Activated naive CD4-positive, alpha-beta T cell treated with anti-CD3 and anti-CD28 coated beads for 36 hours (primary cell): ENCODE data around the gene KCTD21. TPM values are rescaled to one million over a fixed set of nuclear protein-coding genes. Genes with fewer than 3 reads are reported as not detected.
A peak's percentile ranks its signal among the peaks of the same experiment; 100 is the strongest.

Experiments used
- CTCF ChIA-PET: fragments of 350-600 bp; sonication (Branson Sonifier 250); formaldehyde crosslinking; loops from one replicate; lab custom pipeline; 2021; ENCODE audit warnings: antibody characterized with exemption; lab: Charles Lee
- DNase-seq: peaks from one replicate; pipeline ENCODE4 v3.0.0-alpha.2; 2020
- H3K27ac Mint-ChIP-seq: one replicate; pipeline ENCODE4 v1.8.0; 2021; ENCODE audit warnings: mild to moderate bottlenecking, mixed read lengths
- H3K27me3 Mint-ChIP-seq: one replicate; pipeline ENCODE4 v1.8.0; 2021; ENCODE audit warnings: low read depth, mixed read lengths
- H3K36me3 Mint-ChIP-seq: one replicate; pipeline ENCODE4 v1.8.0; 2021; ENCODE audit warnings: low read depth, mixed read lengths
- H3K4me1 Mint-ChIP-seq: one replicate; pipeline ENCODE4 v1.8.0; 2021; ENCODE audit warnings: low read depth, mixed read lengths
- H3K4me3 Mint-ChIP-seq: one replicate; pipeline ENCODE4 v1.8.0; 2021; ENCODE audit warnings: mild to moderate bottlenecking, moderate library complexity, mixed read lengths
- H3K9me3 Mint-ChIP-seq: one replicate; pipeline ENCODE4 v1.8.0; 2021; ENCODE audit warnings: mixed read lengths
- intact Hi-C: fragments of 100-400 bp; cut with micrococcal nuclease; formaldehyde crosslinking; loops from one replicate; pipeline ENCODE4 v1.15.1; 2023
- total RNA-seq, 2 experiments: library from RNA; stranded (reverse); gene quantifications; one replicate each; pipeline ENCODE4 v1.2.3, GENCODE V29; 2021

Gene KCTD21
- total RNA-seq, 2 experiments from 2014 or later: 8.6 to 10.1 TPM

DNA sequence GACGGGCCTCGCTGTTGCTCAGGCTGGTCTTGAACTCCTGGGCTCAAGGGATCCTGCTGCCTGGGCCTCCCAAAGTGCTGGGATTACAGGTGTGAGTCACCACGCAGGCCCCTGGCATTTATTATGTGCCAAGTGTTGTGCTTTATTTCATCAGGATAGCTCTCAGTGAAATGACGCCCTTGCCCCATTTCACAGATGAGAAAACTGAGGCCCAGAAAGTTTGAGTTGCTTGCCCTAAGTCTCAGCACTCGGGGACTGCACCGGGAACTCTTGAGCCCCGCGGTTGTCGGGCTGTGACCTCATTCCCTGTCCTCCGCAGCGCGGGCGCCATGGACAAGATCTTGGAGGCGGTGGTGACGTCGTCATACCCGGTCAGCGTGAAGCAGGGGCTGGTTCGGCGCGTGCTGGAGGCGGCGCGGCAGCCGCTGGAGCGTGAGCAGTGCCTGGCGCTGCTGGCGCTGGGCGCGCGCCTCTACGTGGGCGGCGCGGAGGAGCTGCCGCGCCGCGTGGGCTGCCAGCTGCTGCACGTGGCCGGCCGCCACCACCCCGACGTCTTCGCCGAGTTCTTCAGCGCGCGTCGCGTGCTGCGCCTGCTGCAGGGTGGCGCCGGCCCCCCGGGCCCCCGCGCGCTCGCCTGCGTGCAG, 7.6 kb upstream of the KCTD21 start:
- Mint-ChIP-seq H3K27ac (no peak overlapping the region), H3K4me3 (no peak overlapping the region), H3K4me1 (peaks cover 38% of the 10 kb centered on the region), H3K27me3 (no peaks in the 10 kb centered on the region), H3K36me3 (peaks cover 2% of the 10 kb centered on the region), H3K9me3 (no peaks in the 10 kb centered on the region)
- no peak for DNase-seq
- intact Hi-C loops: no loop called here
- CTCF ChIA-PET: no interaction called here

DNA sequence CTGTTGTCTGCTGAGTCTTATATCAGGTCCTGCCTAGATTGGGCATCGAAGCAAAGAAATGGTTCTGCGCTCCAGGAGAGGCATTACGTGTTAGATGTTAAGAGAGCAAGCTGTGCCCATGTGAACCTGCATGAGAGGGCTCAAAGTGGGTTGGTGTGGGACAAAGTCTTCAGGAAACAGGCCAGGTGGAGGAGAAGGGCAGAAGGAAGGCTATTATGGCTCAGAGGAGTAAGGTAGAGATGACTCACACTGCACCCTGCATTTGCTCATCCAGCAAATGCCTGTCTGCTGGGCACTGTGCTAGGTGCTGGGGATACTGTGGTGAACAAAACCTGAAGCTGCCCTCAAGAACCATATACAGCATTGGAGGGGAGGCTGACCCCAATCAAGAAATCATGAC, 6.1 kb upstream of the KCTD21 start:
- Mint-ChIP-seq H3K27me3 (no peaks in the 10 kb centered on the region), H3K4me1 (peaks cover 46% of the 10 kb centered on the region), H3K36me3 (peaks cover 2% of the 10 kb centered on the region), H3K9me3 (no peaks in the 10 kb centered on the region), H3K4me3 (no peak overlapping the region), H3K27ac (no peak overlapping the region)
- CTCF ChIA-PET: interaction anchor here (0.6 kb wide), 1 partner anchor 237 kb away, joined by 3 read pairs; no protein-coding TSS in a partner anchor
- peak; percentile 22 for DNase-seq
- intact Hi-C loops: no loop called here

- Mint-ChIP-seq H3K4me3 (no peak overlapping the region), H3K36me3 (peaks cover 2% of the 10 kb centered on the region), H3K4me1 (peaks cover 46% of the 10 kb centered on the region), H3K9me3 (no peaks in the 10 kb centered on the region), H3K27me3 (no peaks in the 10 kb centered on the region), H3K27ac (peak overlapping the region; percentile 61)
- CTCF ChIA-PET: interaction anchor here (0.6 to 0.7 kb wide), 2 partner anchors 147 to 237 kb away, joined by 3 read pairs; no protein-coding TSS in a partner anchor
- DNase-seq: no peak
- intact Hi-C loops: no loop called here
Measured at GRCh38 chr11:78193806-78194205, 5.4 kb upstream of the KCTD21 start.

DNA sequence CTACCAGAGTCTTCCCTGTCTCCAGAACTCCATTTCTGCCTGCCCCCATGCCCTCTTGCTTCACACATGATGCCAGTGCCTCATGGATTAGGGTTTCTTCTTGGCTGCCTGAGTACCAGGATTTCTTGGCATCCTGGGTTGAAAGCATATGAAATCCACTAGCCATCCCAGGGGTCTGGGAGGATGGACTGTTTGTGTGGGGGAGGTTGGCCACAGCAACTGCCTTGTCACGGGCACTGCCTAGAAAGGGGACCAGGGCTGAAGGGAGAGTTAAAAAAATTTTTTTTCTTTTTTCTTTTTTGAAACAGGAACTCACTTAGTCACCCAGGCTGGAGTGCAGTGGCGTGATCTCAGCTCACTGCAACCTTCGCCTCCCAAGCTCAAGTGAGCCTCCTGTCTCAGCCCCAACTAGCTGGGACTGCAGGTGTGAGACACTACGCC, 4.5 kb upstream of the KCTD21 start:
- CTCF ChIA-PET: no interaction called here
- Mint-ChIP-seq H3K4me3 (no peak overlapping the region), H3K36me3 (peaks cover 2% of the 10 kb centered on the region), H3K27me3 (no peaks in the 10 kb centered on the region), H3K27ac (peak overlapping the region; percentile 74), H3K4me1 (peaks cover 46% of the 10 kb centered on the region), H3K9me3 (no peaks in the 10 kb centered on the region)
- DNase-seq: peak; percentile 72
- intact Hi-C loops: no loop called here

- Mint-ChIP-seq H3K4me1 (peaks cover 51% of the 10 kb centered on the region), H3K27me3 (no peaks in the 10 kb centered on the region), H3K27ac (no peak overlapping the region), H3K4me3 (no peak overlapping the region), H3K9me3 (no peaks in the 10 kb centered on the region), H3K36me3 (peaks cover 2% of the 10 kb centered on the region)
- CTCF ChIA-PET: no interaction called here
- DNase-seq: no peak
- intact Hi-C loops: no loop called here
Measured at GRCh38 chr11:78192223-78192719, 3.8 kb upstream of the KCTD21 start.

- Mint-ChIP-seq H3K4me1 (peaks cover 62% of the 10 kb centered on the region), H3K27ac (no peak overlapping the region), H3K4me3 (no peak overlapping the region), H3K27me3 (no peaks in the 10 kb centered on the region), H3K9me3 (no peaks in the 10 kb centered on the region), H3K36me3 (peaks cover 2% of the 10 kb centered on the region)
- intact Hi-C loops: no loop called here
- no peak for DNase-seq
- CTCF ChIA-PET: no interaction called here
Measured at GRCh38 chr11:78190871-78191538, 2.6 kb upstream of the KCTD21 start.

GRCh38 chr11:78190374-78190773, 1.9 kb upstream of the KCTD21 start:
- Mint-ChIP-seq H3K4me3 (peak overlapping the region; percentile 99), H3K27ac (no peak overlapping the region), H3K36me3 (peaks cover 4% of the 10 kb centered on the region), H3K27me3 (no peaks in the 10 kb centered on the region), H3K9me3 (no peaks in the 10 kb centered on the region), H3K4me1 (peaks cover 66% of the 10 kb centered on the region)
- CTCF ChIA-PET: no interaction called here
- intact Hi-C loops: no loop called here
- DNase-seq: no peak

DNA sequence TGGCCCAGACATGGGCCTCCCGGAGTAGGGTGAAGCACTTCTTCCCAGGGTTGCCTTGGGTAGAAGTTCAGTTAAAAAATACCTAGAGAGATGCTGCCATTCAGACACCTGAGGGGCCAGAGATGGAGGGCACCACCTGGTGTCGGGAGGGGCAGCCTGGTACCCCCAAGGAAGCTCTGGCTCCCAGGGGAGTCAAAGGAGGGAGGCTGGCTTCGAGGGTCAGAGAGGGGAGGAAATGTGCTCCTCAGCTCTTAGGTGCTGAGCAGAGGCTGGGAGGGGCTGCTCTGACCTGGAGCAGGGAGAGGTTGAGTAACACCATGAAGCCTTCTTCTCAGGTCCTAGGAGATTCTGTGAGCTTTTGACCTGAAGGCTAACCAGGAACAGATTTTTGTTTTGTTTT, 1.4 kb upstream of the KCTD21 start:
- Mint-ChIP-seq H3K27me3 (no peaks in the 10 kb centered on the region), H3K4me3 (peak overlapping the region; percentile 99), H3K27ac (peak overlapping the region; percentile 73), H3K36me3 (peaks cover 4% of the 10 kb centered on the region), H3K9me3 (no peaks in the 10 kb centered on the region), H3K4me1 (peaks cover 68% of the 10 kb centered on the region)
- CTCF ChIA-PET: interaction anchor here (1.0 to 1.3 kb wide), 3 partner anchors 10 to 51 kb away, joined by 3 to 4 read pairs (median 4); partner anchors contain the start of gene ALG8
- intact Hi-C loops: loop anchor here (5.0 kb wide), 4 partner anchors 98 to 553 kb away; partner anchors contain the start of gene CLNS1A
- DNase-seq: no peak

GRCh38 chr11:78189174-78189724, 823 bp upstream of the KCTD21 start:
- DNase-seq: no peak
- Mint-ChIP-seq H3K9me3 (no peaks in the 10 kb centered on the region), H3K27me3 (no peaks in the 10 kb centered on the region), H3K4me1 (peaks cover 63% of the 10 kb centered on the region), H3K27ac (peak overlapping the region; percentile 73), H3K4me3 (peak overlapping the region; percentile 99), H3K36me3 (peaks cover 4% of the 10 kb centered on the region)
- CTCF ChIA-PET: interaction anchor here (1.0 to 1.3 kb wide), 3 partner anchors 10 to 50 kb away, joined by 3 to 4 read pairs (median 4); partner anchors contain the start of gene ALG8
- intact Hi-C loops: loop anchor here (5.0 kb wide), 4 partner anchors 97 to 552 kb away; partner anchors contain the start of gene CLNS1A

DNA sequence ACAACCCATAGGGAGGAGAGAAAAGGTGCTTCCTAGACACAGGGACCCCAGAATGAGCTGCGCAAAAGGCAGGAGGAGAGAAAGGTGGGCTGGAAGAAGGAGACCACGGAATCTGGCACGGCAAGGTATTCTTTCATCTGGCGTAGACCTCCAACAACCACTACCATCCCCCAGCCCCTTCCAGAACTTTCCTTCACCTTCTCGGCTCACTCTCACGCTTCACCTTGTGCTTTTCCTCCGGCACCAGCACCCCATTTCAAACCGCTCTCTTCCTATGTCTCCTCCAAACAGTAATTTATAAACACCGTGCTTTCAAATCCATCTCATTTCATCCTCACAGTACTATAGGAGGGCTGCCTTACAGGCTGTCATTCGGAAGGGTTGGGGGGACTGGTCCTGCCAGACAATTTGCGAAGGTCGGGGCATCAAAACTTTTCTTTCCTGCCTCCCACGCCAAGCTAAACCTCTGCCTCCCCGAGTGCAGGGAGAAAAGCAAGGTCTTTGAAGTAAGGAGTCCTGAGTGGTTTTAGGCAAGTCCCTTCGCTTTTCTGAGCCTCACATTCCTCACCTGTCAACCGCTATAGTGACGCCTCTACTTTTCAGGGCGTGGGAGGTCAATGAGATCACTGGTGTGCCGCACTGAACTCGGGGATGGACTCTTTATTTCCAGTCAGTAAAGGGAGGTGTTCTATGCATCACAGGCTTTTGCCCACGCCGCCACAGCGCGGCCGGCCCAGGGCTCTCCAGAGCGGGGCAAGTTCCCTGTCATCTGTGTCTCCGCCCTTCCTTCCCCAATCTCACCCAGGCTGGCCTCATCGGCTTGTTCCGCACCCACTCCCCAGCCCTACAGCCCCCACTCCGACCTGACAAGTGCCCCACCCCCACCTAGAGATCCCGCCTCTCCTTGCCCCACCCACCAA, 800 bp downstream of the KCTD21 start:
- Mint-ChIP-seq H3K36me3 (peaks cover 5% of the 10 kb centered on the region), H3K27ac (peak overlapping the region; percentile 99), H3K9me3 (no peaks in the 10 kb centered on the region), H3K4me3 (peak overlapping the region; percentile 99), H3K4me1 (peaks cover 48% of the 10 kb centered on the region), H3K27me3 (no peaks in the 10 kb centered on the region)
- intact Hi-C loops: loop anchor here (1.0 to 5.0 kb wide), 12 partner anchors 15 to 550 kb away; partner anchors contain the start of genes AAMDC, ALG8, CLNS1A and GAB2
- DNase-seq: peak; percentile 95
- CTCF ChIA-PET: interaction anchor here (0.7 to 1.2 kb wide), 2 partner anchors 13 to 43 kb away, joined by 4 to 6 read pairs; no protein-coding TSS in a partner anchor

DNA sequence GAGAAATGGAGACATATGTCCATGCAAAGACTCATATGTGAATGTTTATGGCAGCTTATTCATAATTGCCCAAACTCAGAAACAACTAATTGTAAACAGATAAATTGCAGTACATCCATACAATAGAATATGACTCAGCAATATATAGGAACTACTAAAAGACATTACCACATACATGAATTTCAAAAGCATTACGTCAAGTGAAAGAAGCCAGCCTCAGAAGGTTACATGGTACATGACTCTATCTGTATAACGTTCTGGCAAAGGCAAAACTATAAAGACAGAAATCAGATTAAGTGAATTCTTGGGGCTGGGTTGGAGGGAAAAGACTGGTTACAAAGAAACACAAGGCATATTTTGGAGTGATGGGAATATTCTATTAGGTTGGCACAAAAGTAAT, 7.2 kb downstream of the KCTD21 start:
- Mint-ChIP-seq H3K4me3 (no peak overlapping the region), H3K27me3 (no peaks in the 10 kb centered on the region), H3K9me3 (peaks cover 13% of the 10 kb centered on the region), H3K36me3 (peaks cover 25% of the 10 kb centered on the region), H3K27ac (no peak overlapping the region), H3K4me1 (peaks cover 15% of the 10 kb centered on the region)
- intact Hi-C loops: no loop called here
- CTCF ChIA-PET: no interaction called here
- DNase-seq: no peak
